ENCODE measurements around the gene KIAA0408. TPM values are rescaled to one million over a fixed set of nuclear protein-coding genes. Genes with fewer than 3 reads are reported as not detected.
"Not testable (repeated sequence)": the region's sequence is repeated elsewhere in the genome, so short reads cannot be mapped to it uniquely, and the experiment has no call there.

KIAA0408 gene
- total RNA-seq, 2 experiments from 2014 or later, result 9.9 to 25.6 TPM

DNA sequence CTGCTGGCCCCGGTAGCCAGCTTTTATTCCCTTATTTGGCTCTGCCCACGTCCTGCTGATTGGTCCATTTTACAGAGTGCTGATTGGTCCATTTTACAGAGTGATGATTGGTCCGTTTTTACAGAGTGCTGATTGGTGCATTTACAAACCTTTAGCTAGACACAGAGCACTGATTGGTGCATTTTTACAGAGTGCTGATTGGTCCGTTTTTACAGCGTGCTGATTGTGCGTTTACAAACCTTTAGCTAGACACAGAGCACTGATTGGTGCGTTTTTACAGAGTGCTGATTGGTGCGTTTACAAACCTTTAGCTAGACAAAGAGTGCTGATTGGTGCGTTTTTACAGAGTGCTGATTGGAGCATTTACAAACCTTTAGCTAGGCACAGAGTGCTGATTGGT is 30.6 kb downstream of the KIAA0408 start:
- H3K36me3 Mint-ChIP-seq; DNase-seq; H3K4me1 Mint-ChIP-seq; H3K4me3 Mint-ChIP-seq; H3K27ac Mint-ChIP-seq; H3K9me3 Mint-ChIP-seq (ENCODE audit: low read depth); ATAC-seq: not testable (repeated sequence)
- CTCF ChIA-PET, result interaction anchor here (0.9 kb wide), 1 partner anchor 87 kb away, joined by 3 read pairs; no protein-coding TSS in a partner anchor
- peaks cover 14% of the 10 kb centered on the region for H3K27me3 Mint-ChIP-seq

DNA sequence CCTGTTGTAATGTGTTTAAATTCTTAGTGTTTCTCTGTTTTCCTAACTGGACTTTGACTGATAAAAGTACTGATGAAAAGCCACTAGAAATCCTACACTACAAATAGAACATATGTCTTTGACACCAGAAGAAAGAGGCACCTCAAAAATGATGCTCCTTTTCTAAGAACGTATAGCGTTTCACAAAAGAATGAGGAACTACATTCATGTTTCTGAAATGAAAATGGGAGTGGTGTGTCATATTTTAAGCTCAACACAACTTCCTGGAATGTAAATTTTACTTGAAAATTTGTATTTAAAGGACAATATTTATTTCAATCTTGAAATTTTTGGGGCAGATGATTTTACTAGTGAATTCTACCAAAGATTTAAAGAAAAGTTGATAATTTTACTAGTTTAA is 35.3 kb downstream of the KIAA0408 start:
- Mint-ChIP-seq H3K27ac (no peak overlapping the region), H3K9me3 (ENCODE audit: low read depth) (peaks cover 4% of the 10 kb centered on the region), H3K4me3 (no peak overlapping the region), H3K4me1 (peaks cover 13% of the 10 kb centered on the region), H3K27me3 (no peaks in the 10 kb centered on the region), H3K36me3 (peaks cover 2% of the 10 kb centered on the region)
- ATAC-seq, result no peak
- no peak for DNase-seq
- CTCF ChIA-PET, result interaction anchor here (0.7 kb wide), 1 partner anchor 1160 kb away, joined by 3 read pairs; no protein-coding TSS in a partner anchor

DNA sequence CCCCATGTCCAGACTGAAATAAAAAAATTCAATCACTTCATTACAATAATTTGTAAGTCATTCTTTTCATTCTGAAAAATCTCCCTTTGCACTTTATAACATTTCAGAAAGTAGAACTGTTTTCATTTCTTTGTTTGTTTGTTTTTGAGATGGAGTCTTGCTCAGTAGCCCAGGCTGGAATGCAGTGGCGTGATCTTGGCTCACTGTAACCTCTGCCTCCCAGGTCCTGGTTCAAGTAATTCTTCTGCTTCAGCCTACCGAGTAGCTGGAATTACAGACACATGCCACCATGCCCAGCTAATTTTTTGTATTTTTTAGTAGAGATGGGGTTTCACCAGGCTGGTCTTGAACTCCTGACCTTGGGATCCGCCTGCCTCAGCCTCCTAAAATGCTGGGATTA is 38.0 kb downstream of the KIAA0408 start:
- not testable (repeated sequence) for H3K4me3 Mint-ChIP-seq; H3K36me3 Mint-ChIP-seq; H3K9me3 Mint-ChIP-seq (ENCODE audit: low read depth); ATAC-seq; DNase-seq; H3K27me3 Mint-ChIP-seq; H3K27ac Mint-ChIP-seq
- H3K4me1 Mint-ChIP-seq, result peaks cover 13% of the 10 kb centered on the region
- CTCF ChIA-PET, result interaction anchor here (0.7 to 2.4 kb wide), 8 partner anchors 12 to 234 kb away, joined by 3 to 9 read pairs (median 4); no protein-coding TSS in a partner anchor

DNA sequence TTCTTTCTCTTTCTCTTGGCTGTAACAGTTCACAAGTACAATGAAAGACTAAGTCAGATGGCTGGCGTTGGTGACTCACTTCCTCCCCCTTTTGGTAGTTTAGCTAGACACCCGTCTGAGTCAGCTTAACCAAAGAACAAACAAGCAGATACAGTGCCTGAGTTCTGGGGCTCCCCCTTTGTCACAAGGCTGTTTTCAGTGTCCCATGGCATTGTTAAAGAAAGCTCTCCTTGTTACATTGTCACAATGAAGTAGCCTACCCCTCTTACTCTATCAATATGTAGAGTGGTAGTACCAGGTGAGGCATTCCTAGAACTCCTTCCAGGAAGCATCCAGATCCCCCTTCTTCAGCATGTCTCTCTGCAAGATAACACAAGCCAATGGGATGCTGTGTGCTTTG is 38.6 kb downstream of the KIAA0408 start:
- ATAC-seq (peak; percentile 100), DNase-seq (peak; percentile 91)
- Mint-ChIP-seq H3K27ac (peak overlapping the region; percentile 45), H3K9me3 (ENCODE audit: low read depth) (no peaks in the 10 kb centered on the region), H3K36me3 (no peaks in the 10 kb centered on the region), H3K4me1 (peaks cover 13% of the 10 kb centered on the region), H3K27me3 (no peaks in the 10 kb centered on the region), H3K4me3 (no peak overlapping the region)
- CTCF ChIA-PET, result interaction anchor here (0.7 to 2.4 kb wide), 9 partner anchors 13 to 234 kb away, joined by 3 to 9 read pairs (median 3); no protein-coding TSS in a partner anchor

DNA sequence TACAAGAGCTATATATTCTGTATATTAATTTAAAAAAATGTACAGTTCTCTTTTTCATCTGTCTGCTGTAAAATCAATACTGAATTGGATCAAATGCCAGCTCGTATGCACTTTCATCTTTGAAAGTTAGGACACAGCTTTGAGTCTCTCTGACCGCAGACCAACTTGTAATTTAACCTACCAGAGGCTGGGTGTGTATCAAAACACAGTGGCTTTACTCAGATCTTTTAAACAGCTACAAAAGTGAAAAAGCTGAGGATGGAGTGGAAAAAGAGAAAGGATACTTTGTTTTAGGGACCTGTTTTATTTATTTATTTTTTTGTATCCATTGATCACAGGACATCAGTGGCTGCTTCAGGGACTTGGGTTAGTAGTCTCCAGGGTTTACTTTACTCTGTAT is 44.1 kb downstream of the KIAA0408 start:
- DNase-seq (no peak), ATAC-seq (no peak)
- CTCF ChIA-PET, result no interaction called here
- Mint-ChIP-seq H3K4me1 (peaks cover 2% of the 10 kb centered on the region), H3K36me3 (no peaks in the 10 kb centered on the region), H3K9me3 (ENCODE audit: low read depth) (peaks cover 2% of the 10 kb centered on the region), H3K4me3 (no peak overlapping the region), H3K27me3 (no peaks in the 10 kb centered on the region), H3K27ac (no peak overlapping the region)

DNA sequence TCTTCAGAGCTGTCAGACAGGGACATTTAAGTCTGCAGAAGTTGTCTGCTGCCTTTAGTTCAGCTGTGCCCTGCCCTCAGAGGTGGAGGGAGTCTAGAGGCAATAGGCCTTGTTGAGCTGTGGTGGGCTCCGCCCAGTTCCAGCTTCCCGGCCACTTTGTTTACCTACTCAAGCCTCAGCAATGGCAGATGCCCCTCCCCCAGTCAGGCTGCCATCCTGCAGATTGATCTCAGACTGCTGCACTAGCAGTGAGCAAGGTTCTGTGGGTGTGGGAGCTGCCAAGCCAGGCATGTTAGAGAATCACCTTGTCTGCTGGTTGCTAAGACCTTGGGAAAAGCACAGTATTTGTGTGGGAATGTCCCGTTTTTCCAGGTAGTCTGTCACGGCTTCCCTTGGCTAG is 46.1 kb downstream of the KIAA0408 start:
- H3K9me3 Mint-ChIP-seq (ENCODE audit: low read depth); H3K27ac Mint-ChIP-seq; ATAC-seq; CTCF ChIA-PET; H3K4me3 Mint-ChIP-seq; DNase-seq; H3K27me3 Mint-ChIP-seq; H3K36me3 Mint-ChIP-seq; H3K4me1 Mint-ChIP-seq: not testable (repeated sequence)

DNA sequence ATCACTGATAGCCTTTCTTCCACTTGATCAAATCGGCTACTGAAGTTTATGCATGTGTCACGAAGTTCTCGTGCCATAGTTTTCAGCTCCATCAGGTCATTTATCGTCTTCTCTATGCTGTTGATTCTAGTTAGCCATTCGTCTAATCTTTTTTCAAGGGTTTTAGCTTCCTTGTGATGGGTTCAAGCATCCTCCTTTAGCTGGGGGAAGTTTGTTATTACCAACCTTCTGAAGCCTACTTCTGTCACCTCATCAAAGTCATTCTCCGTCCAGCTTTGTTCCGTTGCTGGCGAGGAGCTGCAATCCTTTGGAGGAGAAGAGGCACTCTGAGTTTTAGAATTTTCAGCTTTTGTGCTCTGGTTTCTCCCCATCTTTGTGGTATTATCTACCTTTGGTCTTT is 47.2 kb downstream of the KIAA0408 start:
- not testable (repeated sequence) for H3K4me1 Mint-ChIP-seq; H3K9me3 Mint-ChIP-seq (ENCODE audit: low read depth); H3K36me3 Mint-ChIP-seq; H3K27me3 Mint-ChIP-seq; H3K4me3 Mint-ChIP-seq; DNase-seq; H3K27ac Mint-ChIP-seq; ATAC-seq
- CTCF ChIA-PET, result interaction anchor here (1.0 kb wide), 1 partner anchor 111 kb away, joined by 3 read pairs; no protein-coding TSS in a partner anchor

Other genes starting within 250 kb of the KIAA0408 start
- 10 to 100 TPM; 18.2 to 24.9 TPM for gene RNF146, start 192.5 kb downstream of the KIAA0408 start, total RNA-seq
- gene ECHDC1, start 115.8 kb downstream of the KIAA0408 start, total RNA-seq, result 10 to 100 TPM; 39.5 to 46.1 TPM
- gene C6orf58, start 117.8 kb upstream of the KIAA0408 start, total RNA-seq, result not detected